Measurements from ENCODE around the gene MAP2K3.
A peak's percentile ranks its signal among the peaks of the same experiment; 100 is the strongest.

The MAP2K3 gene

GRCh38 chr17:21253646-21254441 is 30.7 kb upstream of the MAP2K3 start (continued):
- peak; percentile 84; the same call in 1 of the 2 replicates for TF ChIP-seq ZNF692 (tag by site-specific recombination; IDR thresholded peaks at IDR 0.05)
- TF ChIP-seq ZNF785 (tag by site-specific recombination; IDR thresholded peaks at IDR 0.05): no peak
- TF ChIP-seq ZNF184 (tag by site-specific recombination; IDR thresholded peaks at IDR 0.05): no peak
- TF ChIP-seq ZBTB10 (tag by site-specific recombination; IDR thresholded peaks at IDR 0.05): 0 out of 2 replicates have a peak, but pooled peaks have one; percentile 34
- TF ChIP-seq ZNF37A (tag by site-specific recombination; IDR thresholded peaks at IDR 0.05): no peak
- TF ChIP-seq ZFP69B (tag by site-specific recombination; IDR thresholded peaks at IDR 0.05): 0 out of 2 replicates have a peak, but pooled peaks have one; percentile 11
- no peak for TF ChIP-seq SETDB1 (IDR thresholded peaks at IDR 0.05; ENCODE audit: insufficient read length, low read length)
- TF ChIP-seq REST (tag by site-specific recombination; IDR thresholded peaks at IDR 0.05): no peak
- no peak for TF ChIP-seq ZNF311 (tag by site-specific recombination; IDR thresholded peaks at IDR 0.05; ENCODE audit: borderline replicate concordance)
- no peak for TF ChIP-seq ZFHX2 (tag by site-specific recombination; conservative IDR thresholded peaks at IDR 0.05)
- TF ChIP-seq PATZ1 (tag by site-specific recombination; IDR thresholded peaks at IDR 0.05): 0 out of 2 replicates have a peak, but pooled peaks have one; percentile 5
- 0 out of 2 replicates have a peak, but pooled peaks have one; percentile 12 for TF ChIP-seq ZBTB48 (tag by site-specific recombination; IDR thresholded peaks at IDR 0.05)
- TF ChIP-seq ZNF610 (tag by site-specific recombination; IDR thresholded peaks at IDR 0.05; ENCODE audit: borderline replicate concordance): no peak
- TF ChIP-seq ZNF449 (tag by site-specific recombination; IDR thresholded peaks at IDR 0.05): no peak
- TF ChIP-seq ZNF514 (tag by site-specific recombination; IDR thresholded peaks at IDR 0.05): no peak
- no peak for TF ChIP-seq MEIS1 (CRISPR knock-in tag; IDR thresholded peaks at IDR 0.05; ENCODE audit: borderline replicate concordance)
- TF ChIP-seq ZBTB26 (tag by site-specific recombination; optimal IDR thresholded peaks at IDR 0.05): peak; percentile 15
- peak; percentile 71 for TF ChIP-seq ZNF335 (tag by site-specific recombination; conservative IDR thresholded peaks at IDR 0.05)
- TF ChIP-seq KLF10 (tag by site-specific recombination; IDR thresholded peaks at IDR 0.05): no peak
- no peak for TF ChIP-seq HOXA7 (CRISPR knock-in tag; IDR thresholded peaks at IDR 0.05; ENCODE audit: borderline replicate concordance)
- no peak for TF ChIP-seq PRDM10 (tag by site-specific recombination; IDR thresholded peaks at IDR 0.05)

All from HEK293 (cell line).